HG02642 (cell line): ENCODE data around the gene TTC31.
"Not testable (repeated sequence)": the region's sequence is repeated elsewhere in the genome, so short reads cannot be mapped to it uniquely, and the experiment has no call there.

ENCODE experiments used
- ATAC-seq: cut with Tn5 transposase; IDR thresholded peaks from one replicate; pipeline ENCODE4 v1.9.1; 2021; ENCODE audit warnings: mild to moderate bottlenecking; ENCODE audit not compliant: unreplicated experiment, poor library complexity

TTC31 gene

DNA sequence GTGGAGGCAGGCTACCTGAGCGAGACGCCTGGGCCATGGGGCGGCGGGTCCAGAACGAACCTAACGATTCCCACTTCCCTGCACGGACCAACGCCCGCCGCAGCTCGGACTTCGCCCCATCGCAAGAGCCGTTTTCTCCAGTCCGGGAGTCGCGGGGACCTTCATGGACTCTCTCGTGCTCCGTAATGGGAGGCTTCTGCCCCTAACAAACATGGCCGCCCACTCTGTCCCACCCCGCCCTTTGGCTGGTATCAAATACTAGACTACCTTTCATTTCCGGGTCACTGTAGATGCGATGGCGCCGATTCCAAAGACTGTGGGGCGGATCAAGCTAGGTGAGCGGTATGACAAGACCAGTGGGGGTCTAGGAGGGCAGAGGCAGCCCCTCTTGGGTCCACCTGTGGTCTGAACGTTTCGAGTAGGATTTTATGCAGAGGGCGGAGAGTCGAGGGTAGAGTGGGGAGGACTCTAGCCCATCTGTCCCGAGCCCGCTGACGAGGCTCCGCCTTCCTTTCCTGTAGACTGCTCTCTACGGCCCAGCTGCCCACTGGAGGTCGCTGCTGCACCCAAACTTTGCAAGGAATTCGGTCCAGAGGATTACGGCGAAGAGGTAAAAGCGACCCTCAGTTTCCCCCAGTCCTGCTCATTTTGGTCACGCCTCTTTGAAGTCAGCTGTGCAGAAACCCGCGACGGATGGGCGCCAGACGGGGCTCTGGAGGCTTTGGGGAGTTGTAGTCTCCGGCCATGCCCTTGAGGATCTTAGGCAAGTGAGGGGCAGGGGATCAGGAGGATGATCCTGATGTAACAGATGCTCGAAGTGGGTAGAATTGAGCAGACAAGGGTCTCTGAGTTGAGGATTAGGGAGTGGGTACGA lies at the start of gene TTC31, which contains the start of gene CCDC142:
Gene TTC31, plus strand, starts transcription at position 281 of the 874 bp plus-strand sequence. Its CDS starts 15 bp downstream, at position 296.
Gene CCDC142, minus strand, starts transcription at position 198 of the 874 bp plus-strand sequence. Its CDS starts 161 bp downstream, at position 37.
- ATAC-seq: peak; percentile 90

DNA sequence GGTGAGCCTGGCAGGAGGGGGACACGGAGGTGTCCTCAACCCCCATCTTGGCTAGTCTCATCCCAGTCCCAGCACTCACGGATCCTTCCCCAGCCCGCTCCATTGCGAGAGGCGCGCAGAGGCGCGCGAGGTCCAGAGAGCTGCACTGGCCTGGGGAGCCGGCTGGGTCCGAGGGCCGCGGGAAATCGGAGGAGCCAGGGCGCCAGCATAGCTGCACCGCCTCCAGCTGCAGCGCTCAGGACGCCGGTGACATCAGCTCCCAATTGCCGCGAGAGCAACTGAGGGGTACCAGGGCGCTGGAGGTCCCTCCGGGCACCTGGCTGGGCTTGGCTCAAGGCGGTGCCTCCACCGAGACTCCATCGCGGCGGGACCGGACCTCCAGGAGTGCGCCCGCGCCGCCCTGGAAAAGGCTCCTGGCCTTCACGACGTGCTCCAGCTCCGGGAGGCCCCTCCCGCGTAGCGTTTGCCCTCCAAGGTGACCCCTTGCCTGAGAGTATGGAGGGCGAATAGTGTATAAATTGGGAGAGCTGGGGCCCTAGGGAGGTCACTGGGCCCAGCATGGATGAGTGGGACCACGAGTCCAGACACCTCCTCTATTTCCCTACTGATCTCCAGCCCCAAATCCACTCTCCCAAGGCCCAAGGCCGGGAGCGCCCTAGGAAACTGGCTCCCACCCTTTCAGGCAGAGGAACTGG lies 46.6 kb upstream of the TTC31 start:
- ATAC-seq: no peak

DNA sequence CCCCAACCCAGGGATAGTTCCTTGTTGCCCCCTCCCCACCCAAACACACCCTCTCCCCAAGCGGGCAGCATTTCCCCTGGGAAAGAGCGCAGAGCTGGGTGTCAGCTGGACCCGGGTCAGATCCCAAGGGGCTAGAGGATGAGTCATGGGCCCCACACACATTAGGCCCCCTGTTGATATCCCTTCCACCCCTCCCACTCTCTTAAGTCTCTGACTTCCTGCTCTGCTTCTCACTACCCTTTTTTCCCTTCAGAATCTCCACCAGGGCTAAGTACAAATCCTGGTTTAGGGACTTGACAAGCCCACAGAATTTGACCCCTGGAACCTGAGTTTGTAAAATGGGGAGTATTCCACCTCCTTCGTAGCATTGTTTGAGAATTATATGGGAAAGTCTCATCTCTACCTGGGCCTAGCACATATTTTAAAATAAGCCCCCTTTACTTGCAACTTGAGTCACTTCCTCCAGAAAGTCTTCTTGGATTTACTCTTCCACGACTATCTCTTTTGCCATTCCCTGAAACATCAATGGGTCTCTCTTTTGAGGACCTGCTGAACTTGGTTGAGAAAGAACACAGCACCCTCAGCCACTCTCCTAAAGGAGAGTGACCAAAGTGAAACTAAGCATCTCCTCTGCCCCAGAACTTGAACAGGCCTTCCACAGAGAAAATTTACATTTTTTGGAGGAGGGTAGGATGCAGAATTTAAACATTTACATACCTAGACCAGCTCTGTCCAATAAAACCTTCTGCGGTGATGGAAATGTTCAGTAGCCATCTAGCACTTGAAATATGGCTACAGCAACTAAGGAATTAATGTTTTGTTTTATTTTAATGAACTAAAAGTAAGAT lies 45.8 kb upstream of the TTC31 start:
- ATAC-seq: no peak

DNA sequence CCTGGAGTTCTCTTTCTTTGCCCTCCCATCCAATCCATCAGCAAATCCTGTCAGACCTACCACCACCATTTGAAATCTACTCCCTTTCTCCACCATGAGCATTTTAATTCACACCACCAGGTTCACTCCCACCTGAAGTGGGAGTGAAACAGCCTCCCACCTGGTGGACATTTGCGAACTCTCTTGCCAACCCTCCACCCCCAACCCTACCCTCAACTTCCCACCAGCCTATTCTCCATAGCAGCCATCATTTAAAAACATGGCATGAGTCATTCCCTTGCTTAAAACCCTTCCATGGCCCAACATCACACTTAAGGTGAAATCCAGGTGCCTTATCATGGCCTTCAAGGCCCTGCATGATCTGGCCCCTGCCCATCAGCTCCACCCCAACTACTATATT lies 44.6 kb upstream of the TTC31 start:
- no peak for ATAC-seq

DNA sequence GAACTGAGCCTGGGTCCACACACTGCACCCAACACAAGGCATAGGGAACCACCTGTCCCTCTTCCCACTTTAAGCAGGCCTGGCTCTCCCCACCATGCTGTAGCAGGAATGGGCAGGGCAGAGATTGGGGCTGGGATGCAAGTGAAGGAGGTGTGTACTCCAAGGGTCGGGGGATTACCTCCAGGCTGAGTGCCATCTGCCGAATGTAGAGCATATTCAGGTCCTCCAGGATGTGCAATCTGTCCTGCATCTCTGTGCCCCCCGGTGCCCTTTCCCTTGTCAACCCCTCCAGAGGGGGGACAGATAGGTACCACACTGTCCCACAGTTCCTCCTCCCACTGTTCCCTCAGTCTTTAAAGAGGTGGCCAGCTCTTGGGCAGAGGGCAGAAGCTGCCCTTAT lies 43.5 kb upstream of the TTC31 start:
- no peak for ATAC-seq

DNA sequence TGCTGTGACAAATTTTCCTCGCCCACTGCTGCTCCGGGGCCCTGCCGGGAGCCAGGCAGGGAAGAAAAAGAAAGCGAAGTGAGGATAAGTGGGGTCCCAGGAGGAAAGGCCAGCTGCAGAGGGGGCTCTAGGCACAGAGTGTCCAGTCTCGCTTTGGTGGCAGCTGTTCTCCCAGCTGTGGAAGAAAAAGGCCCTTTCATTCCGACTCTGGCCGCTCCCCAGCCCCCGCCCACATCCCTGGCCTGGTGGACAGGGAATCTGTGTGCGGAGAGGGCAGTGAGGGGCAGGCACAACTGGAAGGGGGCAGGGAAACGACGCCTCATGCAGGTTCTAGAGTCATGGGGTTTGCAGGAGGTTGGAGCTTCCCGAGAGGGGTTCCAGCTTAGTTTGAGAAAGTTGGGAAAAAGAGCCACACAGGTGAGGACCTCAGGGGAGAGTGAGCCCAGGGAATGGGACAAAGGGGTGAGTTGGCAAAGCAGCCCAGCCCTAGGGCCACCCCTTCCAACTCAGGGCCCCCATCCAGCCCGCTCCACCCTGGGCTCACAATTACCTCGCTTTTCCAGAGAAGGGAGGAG lies 43.0 kb upstream of the TTC31 start:
- ATAC-seq: no peak

DNA sequence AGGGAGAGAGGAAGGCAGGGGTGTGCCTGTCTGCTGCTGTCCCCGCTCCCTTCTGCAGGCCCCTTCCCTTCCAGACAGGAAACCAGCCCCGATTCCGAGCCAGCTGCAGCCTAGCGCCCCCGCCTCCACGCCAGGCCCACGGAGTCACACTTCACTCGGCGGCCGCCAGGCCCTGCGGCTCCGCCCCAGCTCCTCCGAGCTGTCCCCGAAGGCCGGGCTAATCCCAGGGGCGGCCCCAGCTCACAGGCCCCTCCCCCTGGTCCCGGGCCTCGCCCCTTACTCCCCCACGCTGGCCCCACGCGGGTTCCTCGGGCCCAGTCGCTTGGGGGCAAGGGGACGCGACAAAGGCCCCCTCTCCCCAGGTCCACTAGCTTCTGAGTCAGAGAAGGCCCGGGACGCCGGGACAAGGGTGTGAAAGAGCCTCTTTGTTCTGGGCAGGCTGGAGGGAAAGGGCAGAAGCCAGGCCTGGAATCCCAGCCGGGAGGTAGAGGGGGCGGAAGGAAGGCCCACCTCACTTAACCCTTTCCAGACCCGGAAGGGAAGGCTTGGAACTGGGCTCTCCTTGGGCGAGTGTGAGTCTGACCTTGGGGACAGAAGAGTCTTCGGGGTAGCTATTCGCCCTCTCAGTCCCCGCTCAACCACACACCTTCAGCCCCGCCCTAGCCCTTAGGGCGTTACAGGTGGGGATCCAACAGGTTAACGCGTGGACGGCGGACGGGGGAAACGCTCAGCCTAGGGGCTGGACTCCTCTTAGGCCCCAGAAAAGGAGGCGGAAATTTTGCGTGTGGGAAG lies 42.3 kb upstream of the TTC31 start:
- ATAC-seq: peak; percentile 91

DNA sequence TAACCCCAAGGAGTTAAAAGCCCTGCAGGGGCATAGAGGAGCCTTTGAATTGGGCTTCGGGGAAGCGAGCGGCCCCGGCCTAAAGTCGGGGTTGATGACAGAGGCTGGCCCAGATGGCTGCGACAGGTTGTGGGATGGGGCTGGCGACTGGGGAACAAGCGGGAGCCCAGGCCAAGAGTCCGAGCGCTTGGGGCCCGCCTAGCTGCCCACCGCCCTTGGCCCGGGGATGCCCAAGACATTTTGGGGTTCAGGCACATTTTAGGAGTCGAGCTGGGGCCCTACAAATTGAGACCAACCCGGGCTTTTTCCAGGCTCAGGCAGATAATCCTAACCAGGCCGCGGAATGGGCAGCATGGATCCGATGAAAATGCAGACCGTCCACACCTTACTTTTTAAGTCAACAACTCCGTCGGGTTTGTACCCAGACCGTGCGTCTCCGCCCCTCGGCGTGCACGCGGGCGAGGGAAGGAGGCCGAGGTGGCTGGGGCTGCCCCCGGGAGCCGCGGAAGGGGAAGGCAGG lies 41.7 kb upstream of the TTC31 start:
- no peak for ATAC-seq

DNA sequence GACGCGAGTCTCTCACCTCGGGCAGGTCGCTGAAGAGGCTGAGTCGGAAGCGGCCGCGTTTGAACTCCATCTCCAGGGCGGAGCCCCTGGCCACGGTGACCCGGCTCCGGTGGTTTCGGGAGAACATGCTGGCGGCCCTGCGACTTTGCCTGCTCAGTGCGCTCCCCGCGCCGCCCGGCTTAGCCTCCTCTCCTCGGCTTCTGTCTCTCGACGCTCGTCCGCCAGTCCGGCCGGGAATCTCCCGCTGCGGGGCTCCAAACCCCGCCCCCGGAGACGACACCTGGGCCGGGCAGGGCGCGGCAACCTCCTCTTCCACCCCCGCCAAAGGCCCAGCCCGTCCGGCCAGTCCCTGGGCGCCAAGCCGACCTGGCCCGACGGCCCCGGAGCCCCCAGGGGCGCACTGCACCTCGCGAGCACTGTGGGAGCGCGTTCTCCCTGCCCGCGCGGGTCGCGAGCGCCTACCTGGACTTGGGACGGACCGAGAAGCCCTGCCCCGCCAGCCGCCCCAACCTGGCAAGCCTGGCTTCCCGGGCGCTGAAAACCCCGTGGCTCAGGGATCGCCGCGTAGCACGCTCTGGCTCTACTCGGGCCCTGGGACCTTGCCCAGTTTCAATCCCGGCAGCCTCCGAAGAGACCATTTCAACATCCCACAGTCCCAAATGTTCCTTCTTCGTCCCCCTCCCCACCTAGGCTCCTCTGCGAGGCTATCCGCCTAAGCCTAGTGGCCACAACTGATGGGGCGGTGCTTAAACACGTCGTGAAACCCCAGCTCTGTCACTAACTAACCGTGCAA lies 41.0 kb upstream of the TTC31 start, which contains the start of gene RTKN:
Gene RTKN, minus strand, starts transcription at position 248 of the 793 bp plus-strand sequence. Its CDS starts 121 bp downstream, at position 127.
- peak; percentile 28 for ATAC-seq

DNA sequence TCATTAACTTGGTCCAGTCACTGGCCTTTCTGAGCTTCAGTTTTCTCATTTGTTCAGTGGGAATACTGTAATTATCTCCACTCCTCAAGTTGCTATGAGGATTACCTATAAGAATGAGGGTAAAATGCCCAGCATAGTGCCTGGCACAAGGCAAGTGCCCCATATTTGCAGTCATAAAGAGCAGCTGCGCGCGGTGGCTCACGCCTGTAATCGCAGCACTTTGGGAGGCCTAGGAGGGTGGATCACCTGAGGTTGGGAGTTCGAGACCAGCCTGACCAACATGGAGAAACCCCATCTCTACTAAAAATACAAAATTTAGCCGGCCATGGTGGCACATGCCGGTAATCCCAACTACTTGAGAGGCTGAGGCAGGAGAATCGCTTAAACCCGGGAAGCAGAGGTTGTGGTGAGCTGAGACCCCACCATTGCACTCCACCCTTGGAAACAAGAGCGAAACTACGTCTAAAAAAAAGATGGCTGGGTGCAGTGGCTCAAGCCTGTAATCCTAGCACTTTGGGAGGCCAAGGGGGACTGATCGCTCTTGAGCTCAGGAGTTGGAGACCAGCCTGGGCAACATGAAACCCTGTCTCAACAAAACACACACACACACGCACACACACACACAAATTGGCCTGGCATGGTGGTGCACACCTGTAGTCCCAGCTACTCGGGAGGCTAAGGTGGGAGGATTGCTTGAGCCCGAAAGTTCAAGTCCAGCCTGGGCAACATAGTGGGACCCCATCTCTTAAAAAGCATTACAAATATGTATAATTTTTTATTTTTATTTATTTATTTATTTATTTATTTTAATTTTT lies 40.2 kb upstream of the TTC31 start:
- ATAC-seq: not testable (repeated sequence)

DNA sequence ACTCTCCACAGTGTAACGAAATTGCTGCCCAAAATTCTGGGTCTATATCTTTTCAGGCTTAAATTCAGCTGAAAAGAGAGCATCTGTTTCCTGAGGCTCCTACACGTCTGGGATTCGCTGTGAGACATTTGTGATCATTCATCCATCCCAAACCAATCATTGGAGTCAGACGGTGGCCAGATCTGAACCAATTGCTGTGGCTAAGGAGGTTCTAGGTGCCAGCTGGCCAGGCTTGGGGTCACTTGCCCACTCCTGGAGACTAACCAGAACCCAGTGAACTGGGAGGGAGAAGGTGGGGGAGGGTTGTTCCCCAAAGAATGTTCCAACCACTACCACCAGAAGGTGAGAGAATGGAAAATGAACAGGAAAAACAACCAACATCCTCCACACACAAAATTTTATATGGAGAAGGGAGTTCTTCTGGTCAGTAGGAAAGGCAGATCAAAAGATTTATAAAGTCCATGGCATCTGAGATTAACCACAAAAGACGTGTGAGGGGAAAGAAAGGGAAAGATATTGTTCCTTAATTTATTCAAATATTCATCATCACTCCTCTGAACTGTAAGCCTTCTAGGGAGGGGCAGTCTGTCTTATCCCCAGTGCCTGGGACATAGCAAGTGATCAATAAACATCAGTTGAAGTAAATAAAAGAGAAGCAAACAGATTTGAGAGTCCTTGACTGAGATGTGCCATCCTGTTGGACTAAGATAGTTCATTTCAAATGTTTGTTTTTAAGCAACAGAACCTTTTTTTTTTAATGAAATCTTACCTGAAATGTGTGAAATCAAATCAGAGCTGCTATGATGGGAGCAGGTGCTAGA lies 38.2 kb upstream of the TTC31 start:
- no peak for ATAC-seq

DNA sequence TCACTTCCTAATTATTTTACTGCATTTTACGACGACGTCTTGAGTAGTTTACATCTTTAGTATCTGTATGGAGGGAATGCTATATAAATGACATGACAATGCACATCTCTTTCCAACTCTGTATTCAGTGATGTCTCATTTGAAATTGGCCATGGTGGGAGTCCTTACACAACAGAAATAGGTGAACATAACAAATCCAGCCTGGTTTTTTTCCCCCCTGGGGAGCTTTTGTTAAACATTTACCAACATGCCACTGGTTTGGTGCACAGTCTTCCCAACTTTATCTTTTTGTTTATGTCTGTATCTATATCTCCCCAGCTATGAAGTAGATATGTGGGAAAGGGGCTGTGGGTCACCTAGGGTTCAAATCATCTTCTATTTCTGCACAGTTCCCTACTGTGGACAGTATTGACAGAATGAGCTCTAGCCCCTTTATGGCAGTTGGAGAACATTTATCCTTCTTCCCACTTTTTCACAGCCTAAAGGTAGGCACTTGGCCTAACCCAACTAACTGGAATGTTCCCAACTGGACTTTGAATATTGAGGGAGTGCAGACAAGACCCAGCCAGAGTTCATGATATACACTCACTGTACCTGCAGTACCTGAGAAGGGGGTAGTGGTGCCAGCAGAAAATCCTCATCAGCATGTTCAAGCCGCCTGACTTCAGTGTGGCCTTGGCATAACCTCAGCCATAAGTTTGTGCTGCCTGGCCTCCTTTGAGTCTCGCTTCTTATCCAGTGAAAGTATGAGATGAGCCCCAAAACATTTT lies 35.5 kb upstream of the TTC31 start:
- ATAC-seq: no peak

DNA sequence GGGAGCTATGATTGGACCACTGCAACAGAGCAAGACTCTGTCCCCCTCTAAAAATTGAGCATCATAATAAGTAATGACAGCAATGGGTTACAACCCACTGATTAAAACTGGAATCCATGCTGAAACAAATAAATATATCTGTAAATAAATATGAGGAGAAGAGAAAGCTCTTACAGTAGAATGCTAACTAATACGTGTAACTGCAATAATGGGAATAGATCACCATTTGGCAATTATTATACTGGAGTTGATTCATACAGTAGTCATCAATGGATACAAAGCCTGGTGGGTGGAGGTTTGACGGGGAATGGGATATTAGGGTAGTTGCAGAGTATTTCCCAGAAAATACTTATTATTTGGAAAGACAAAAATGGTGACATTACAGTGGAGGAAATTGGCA lies 34.1 kb upstream of the TTC31 start:
- ATAC-seq: no peak

DNA sequence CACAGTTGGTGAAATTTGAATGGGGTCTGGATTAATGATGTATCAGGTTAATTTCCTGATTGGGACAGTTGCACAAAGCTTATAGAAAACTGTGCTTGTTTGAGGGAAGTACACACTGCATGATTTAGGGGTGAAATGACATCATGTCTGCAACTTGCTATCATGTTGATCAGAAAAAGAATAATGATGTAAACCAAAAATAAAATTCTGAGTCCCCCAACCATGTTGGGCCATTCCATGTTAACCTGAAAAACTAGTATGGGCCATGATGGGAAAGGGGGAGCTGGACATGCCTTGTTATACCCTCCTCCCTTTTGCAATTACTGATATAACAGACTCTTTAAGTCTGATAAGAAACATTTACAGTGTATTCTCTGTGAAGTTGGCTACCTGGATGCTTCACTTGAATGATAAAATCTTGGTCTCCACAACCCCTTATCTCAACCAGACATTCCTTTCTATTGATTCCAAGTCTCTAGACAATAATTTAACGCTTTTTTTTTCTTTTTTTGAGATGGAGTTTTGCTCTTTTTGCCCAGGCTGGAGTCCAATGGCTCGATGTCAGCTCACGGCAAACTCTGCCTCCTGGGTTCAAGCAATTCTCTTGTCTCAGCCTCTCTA lies 32.2 kb upstream of the TTC31 start:
- no peak for ATAC-seq
